CD8-positive, alpha-beta memory T cell (primary cell): Measurements from ENCODE around the gene LIF. TPM values are rescaled to one million over a fixed set of nuclear protein-coding genes. Genes with fewer than 3 reads are reported as not detected.

Experiments
- CTCF ChIA-PET: fragments of 350-600 bp; sonication (Branson Sonifier 250); formaldehyde crosslinking; loops from one replicate; lab custom pipeline; 2021; ENCODE audit warnings: antibody characterized with exemption; lab: Charles Lee
- POLR2A ChIA-PET: fragments of 350-600 bp; sonication (Branson Sonifier 250); formaldehyde crosslinking; loops from one replicate; lab custom pipeline; 2021; ENCODE audit warnings: antibody characterized with exemption; lab: Charles Lee
- DNase-seq, 5 donors: peaks; one replicate each; pipeline versions ENCODE4 v3.0.0 to v3.0.0-alpha.2; 2020 to 2022; ENCODE audit warnings: mixed read lengths in 1 of 5
- H3K27ac ChIP-seq: one replicate; pipeline ENCODE4 v1.7.0; 2013; ENCODE audit warnings: low read depth, mild to moderate bottlenecking, low read length, moderate library complexity
- H3K27me3 ChIP-seq: 2 replicates; pipeline ENCODE4 v1.7.0; 2013; ENCODE audit warnings: low read length, mild to moderate bottlenecking; ENCODE audit not compliant: insufficient read depth, poor library complexity, severe bottlenecking
- H3K36me3 ChIP-seq: 2 replicates; pipeline ENCODE4 v1.7.0; 2013; ENCODE audit warnings: mild to moderate bottlenecking, low read length, moderate library complexity; ENCODE audit not compliant: insufficient read depth
- H3K4me1 ChIP-seq: 2 replicates; pipeline ENCODE4 v1.7.0; 2013; ENCODE audit warnings: mild to moderate bottlenecking, low read length, moderate library complexity; ENCODE audit not compliant: insufficient read depth
- H3K4me3 ChIP-seq: 2 replicates; pipeline ENCODE4 v1.7.0; 2013; ENCODE audit warnings: mild to moderate bottlenecking, low read length
- H3K9me3 ChIP-seq: 2 replicates; pipeline ENCODE4 v1.7.0; 2013; ENCODE audit warnings: mild to moderate bottlenecking, low read length
- H3K27ac Mint-ChIP-seq, 8 donors: one replicate each; pipeline ENCODE4 v1.8.0; 2020 to 2021; ENCODE audit warnings: mixed read lengths in 8 of 8, mild to moderate bottlenecking in 6 of 8, inconsistent platforms in 3 of 8, moderate library complexity in 3 of 8
- H3K27me3 Mint-ChIP-seq, 2 donors: one replicate each; pipeline ENCODE4 v1.8.0; 2020 to 2021; ENCODE audit warnings: mixed read lengths in 2 of 2, mild to moderate bottlenecking in 1 of 2, moderate library complexity in 1 of 2
- H3K36me3 Mint-ChIP-seq, 3 donors: one replicate each; pipeline ENCODE4 v1.8.0; 2020 to 2021; ENCODE audit warnings: mixed read lengths in 3 of 3, inconsistent platforms in 1 of 3, mild to moderate bottlenecking in 1 of 3
- H3K4me1 Mint-ChIP-seq, 3 donors: one replicate each; pipeline ENCODE4 v1.8.0; 2020 to 2021; ENCODE audit warnings: mixed read lengths in 3 of 3, inconsistent platforms in 1 of 3, mild to moderate bottlenecking in 1 of 3
- H3K4me3 Mint-ChIP-seq, 7 donors: one replicate each; pipeline ENCODE4 v1.8.0; 2020 to 2021; ENCODE audit warnings: mixed read lengths in 7 of 7, mild to moderate bottlenecking in 6 of 7, moderate library complexity in 4 of 7, inconsistent platforms in 2 of 7
- H3K9me3 Mint-ChIP-seq, 5 donors: one replicate each; pipeline ENCODE4 v1.8.0; 2020 to 2022; ENCODE audit warnings: mixed read lengths in 5 of 5, mild to moderate bottlenecking in 3 of 5, moderate library complexity in 2 of 5, inconsistent platforms in 1 of 5
- polyA plus RNA-seq: library from polyadenylated mRNA; unstranded; fragments of 300-500 nt; fragmentation: Illumina TruSeq; gene quantifications from one replicate; pipeline ENCODE4 v1.2.3, GENCODE V29; 2021
- total RNA-seq, 2 experiments: library from RNA; stranded (reverse); gene quantifications; one replicate each; pipeline ENCODE4 v1.2.3, GENCODE V29; 2021

Gene LIF
- total and polyA plus RNA-seq, 3 experiments from 2014 or later: 87.5 to 88.6 TPM; not detected in 1

- H3K4me1 ChIP-seq: peaks cover 27% of the 10 kb centered on the region
- Mint-ChIP-seq H3K9me3 (no peaks in the 10 kb centered on the region), H3K4me1 (peaks cover 29 to 36% (median 36%) of the 10 kb centered on the region in 3 donors), H3K27me3 (peaks cover 0 to 1% of the 10 kb centered on the region in 2 donors), H3K4me3 (peak overlapping the region in 3 of 7 donors; percentile 6 to 56 (median 37)), H3K27ac (peak overlapping the region in 3 of 8 donors; percentile 46 to 93 (median 65)), H3K36me3 (peaks cover 0 to 8% (median 0%) of the 10 kb centered on the region in 3 donors)
- H3K36me3 ChIP-seq: no peaks in the 10 kb centered on the region
- DNase-seq: no peak
- no peak overlapping the region for H3K27ac ChIP-seq
- no peaks in the 10 kb centered on the region for H3K27me3 ChIP-seq
- ChIA-PET POLR2A (no interaction called here), CTCF (interaction anchor here (6.2 kb wide), 1 partner anchor 124 kb away, joined by 43 read pairs; the partner anchor contains the start of gene RNF215)
- no peak overlapping the region for H3K4me3 ChIP-seq
- H3K9me3 ChIP-seq: no peaks in the 10 kb centered on the region
Observed at GRCh38 chr22:30262112-30262511, 15.6 kb upstream of the LIF start.

GRCh38 chr22:30261134-30261533, 14.6 kb upstream of the LIF start:
- ChIA-PET CTCF (interaction anchor here (1.5 to 6.2 kb wide), 3 partner anchors 22 to 125 kb away, joined by 4 to 43 read pairs (median 11); partner anchors contain the start of gene RNF215), POLR2A (interaction anchor here (1.4 kb wide), 1 partner anchor 25 kb away, joined by 3 read pairs; no protein-coding TSS in a partner anchor)
- Histone ChIP-seq H3K4me3 (no peak overlapping the region), H3K27ac (no peak overlapping the region), H3K27me3 (no peaks in the 10 kb centered on the region), H3K36me3 (no peaks in the 10 kb centered on the region), H3K4me1 (peaks cover 25% of the 10 kb centered on the region), H3K9me3 (no peaks in the 10 kb centered on the region)
- Mint-ChIP-seq H3K27me3 (peaks cover 0 to 1% of the 10 kb centered on the region in 2 donors), H3K36me3 (peaks cover 0 to 7% (median 0%) of the 10 kb centered on the region in 3 donors), H3K4me3 (no peak overlapping the region), H3K27ac (peak overlapping the region in 1 of 8 donors; percentile 89), H3K9me3 (no peaks in the 10 kb centered on the region), H3K4me1 (peaks cover 24 to 32% (median 28%) of the 10 kb centered on the region in 3 donors)
- DNase-seq: no peak

GRCh38 chr22:30260682-30261081, 14.1 kb upstream of the LIF start:
- H3K9me3 Mint-ChIP-seq: no peaks in the 10 kb centered on the region
- Histone ChIP-seq H3K9me3 (no peaks in the 10 kb centered on the region), H3K4me3 (no peak overlapping the region), H3K4me1 (peaks cover 24% of the 10 kb centered on the region), H3K27ac (no peak overlapping the region), H3K36me3 (no peaks in the 10 kb centered on the region), H3K27me3 (no peaks in the 10 kb centered on the region)
- peaks cover 22 to 27% (median 24%) of the 10 kb centered on the region in 3 donors for H3K4me1 Mint-ChIP-seq
- CTCF ChIA-PET: interaction anchor here (1.5 to 6.2 kb wide), 3 partner anchors 22 to 126 kb away, joined by 4 to 43 read pairs (median 11); partner anchors contain the start of gene RNF215
- no peak overlapping the region for H3K4me3 Mint-ChIP-seq
- no peak for DNase-seq
- POLR2A ChIA-PET: interaction anchor here (1.4 kb wide), 1 partner anchor 26 kb away, joined by 3 read pairs; no protein-coding TSS in a partner anchor
- peak overlapping the region in 1 of 8 donors; percentile 26 for H3K27ac Mint-ChIP-seq
- peaks cover 0 to 1% of the 10 kb centered on the region in 2 donors for H3K27me3 Mint-ChIP-seq
- peaks cover 0 to 5% (median 0%) of the 10 kb centered on the region in 3 donors for H3K36me3 Mint-ChIP-seq

GRCh38 chr22:30260276-30260675, 13.7 kb upstream of the LIF start:
- Mint-ChIP-seq H3K4me1 (peaks cover 18 to 23% (median 20%) of the 10 kb centered on the region in 3 donors), H3K27me3 (peaks cover 0 to 1% of the 10 kb centered on the region in 2 donors), H3K36me3 (peaks cover 0 to 5% (median 0%) of the 10 kb centered on the region in 3 donors), H3K4me3 (no peak overlapping the region), H3K27ac (no peak overlapping the region), H3K9me3 (no peaks in the 10 kb centered on the region)
- ChIA-PET POLR2A (interaction anchor here (1.4 kb wide), 1 partner anchor 26 kb away, joined by 3 read pairs; no protein-coding TSS in a partner anchor), CTCF (interaction anchor here (1.5 to 6.2 kb wide), 3 partner anchors 22 to 126 kb away, joined by 4 to 43 read pairs (median 11); partner anchors contain the start of gene RNF215)
- Histone ChIP-seq H3K4me1 (peaks cover 20% of the 10 kb centered on the region), H3K9me3 (no peaks in the 10 kb centered on the region), H3K4me3 (no peak overlapping the region), H3K27ac (no peak overlapping the region), H3K27me3 (no peaks in the 10 kb centered on the region), H3K36me3 (no peaks in the 10 kb centered on the region)
- no peak for DNase-seq

GRCh38 chr22:30254314-30254713, 7.8 kb upstream of the LIF start:
- H3K36me3 Mint-ChIP-seq: no peaks in the 10 kb centered on the region
- H3K27me3 Mint-ChIP-seq: peaks cover 0 to 2% of the 10 kb centered on the region in 2 donors
- Histone ChIP-seq H3K4me1 (no peaks in the 10 kb centered on the region), H3K36me3 (no peaks in the 10 kb centered on the region), H3K27ac (no peak overlapping the region), H3K27me3 (no peaks in the 10 kb centered on the region), H3K9me3 (no peaks in the 10 kb centered on the region), H3K4me3 (no peak overlapping the region)
- CTCF ChIA-PET: interaction anchor here (0.6 to 1.6 kb wide), 4 partner anchors 9 to 146 kb away, joined by 3 to 6 read pairs (median 4); no protein-coding TSS in a partner anchor
- H3K27ac Mint-ChIP-seq: no peak overlapping the region
- no peak for DNase-seq
- no peak overlapping the region for H3K4me3 Mint-ChIP-seq
- POLR2A ChIA-PET: no interaction called here
- no peaks in the 10 kb centered on the region for H3K9me3 Mint-ChIP-seq
- H3K4me1 Mint-ChIP-seq: peaks cover 0 to 5% (median 3%) of the 10 kb centered on the region in 3 donors

- Mint-ChIP-seq H3K27me3 (peaks cover 5 to 6% of the 10 kb centered on the region in 2 donors), H3K9me3 (no peaks in the 10 kb centered on the region), H3K4me3 (no peak overlapping the region), H3K4me1 (peaks cover 5 to 10% (median 8%) of the 10 kb centered on the region in 3 donors), H3K36me3 (no peaks in the 10 kb centered on the region), H3K27ac (peak overlapping the region in 1 of 8 donors; percentile 88)
- DNase-seq: no peak
- ChIA-PET POLR2A (no interaction called here), CTCF (interaction anchor here (0.6 kb wide), 1 partner anchor 10 kb away, joined by 3 read pairs; no protein-coding TSS in a partner anchor)
- Histone ChIP-seq H3K4me1 (no peaks in the 10 kb centered on the region), H3K36me3 (no peaks in the 10 kb centered on the region), H3K27me3 (no peaks in the 10 kb centered on the region), H3K27ac (no peak overlapping the region), H3K4me3 (no peak overlapping the region), H3K9me3 (no peaks in the 10 kb centered on the region)
Observed at GRCh38 chr22:30253205-30253852, 6.8 kb upstream of the LIF start.

- H3K36me3 ChIP-seq: no peaks in the 10 kb centered on the region
- H3K4me3 Mint-ChIP-seq: no peak overlapping the region
- no peaks in the 10 kb centered on the region for H3K9me3 Mint-ChIP-seq
- H3K27me3 Mint-ChIP-seq: peaks cover 7 to 12% of the 10 kb centered on the region in 2 donors
- H3K27me3 ChIP-seq: no peaks in the 10 kb centered on the region
- no peaks in the 10 kb centered on the region for H3K9me3 ChIP-seq
- DNase-seq: no peak
- H3K4me1 Mint-ChIP-seq: peaks cover 8 to 14% (median 11%) of the 10 kb centered on the region in 3 donors
- ChIA-PET CTCF (no interaction called here), POLR2A (no interaction called here)
- H3K27ac Mint-ChIP-seq: no peak overlapping the region
- H3K4me1 ChIP-seq: peaks cover under 1% of the 10 kb centered on the region
- H3K4me3 ChIP-seq: no peak overlapping the region
- no peak overlapping the region for H3K27ac ChIP-seq
- H3K36me3 Mint-ChIP-seq: no peaks in the 10 kb centered on the region
Observed at GRCh38 chr22:30252411-30253204, 6.0 kb upstream of the LIF start.
